Ascending aorta (tissue), 2 donors: Measurements from ENCODE around the gene NOTCH3. TPM values are rescaled to one million over a fixed set of nuclear protein-coding genes. Genes with fewer than 3 reads are reported as not detected.

Experiments
- DNase-seq, 2 donors: peaks; one replicate each; pipeline ENCODE4 v3.0.0-alpha.2; 2019; ENCODE audit warnings: low spot score in 2 of 2
- H3K27ac ChIP-seq, 2 donors: fragments of 200-600 bp; sonication (generic); one replicate each; pipeline ENCODE4 v1.5.1; 2016 to 2017; ENCODE audit warnings: mild to moderate bottlenecking in 1 of 2
- H3K27me3 ChIP-seq: fragments of 200-600 bp; sonication (generic); one replicate; pipeline ENCODE4 v1.5.1; 2017
- H3K36me3 ChIP-seq, 2 donors: fragments of 200-600 bp; sonication (generic); one replicate each; pipeline ENCODE4 v1.5.1; 2016
- H3K4me1 ChIP-seq, 2 donors: fragments of 200-600 bp; sonication (generic); one replicate each; pipeline ENCODE4 v1.5.1; 2016 to 2017; ENCODE audit warnings: mild to moderate bottlenecking in 1 of 2
- H3K4me3 ChIP-seq, 2 donors: fragments of 200-600 bp; sonication (generic); one replicate each; pipeline ENCODE4 v1.5.1; 2016 to 2017; ENCODE audit warnings: mild to moderate bottlenecking in 1 of 2
- H3K9me3 ChIP-seq, 2 donors: fragments of 200-600 bp; sonication (generic); one replicate each; pipeline ENCODE4 v1.5.1; 2016
- CTCF ChIP-seq, 3 experiments: fragments of 200-600 bp in 2 of 3; fragments of 450-650 bp in 1 of 3; sonication (generic) in 2 of 3; IDR thresholded peaks; one replicate each; pipeline ENCODE4 v1.5.1; 2016 to 2019; ENCODE audit warnings: antibody characterized with exemption in 3 of 3, mild to moderate bottlenecking in 1 of 3, moderate library complexity in 1 of 3
- intact Hi-C: fragments of 100-400 bp; cut with DNase I; formaldehyde crosslinking; loops from one replicate; pipeline ENCODE4 v1.15.1; 2023
- total RNA-seq: library from RNA; depleted of rRNA; stranded (reverse); fragments of >200 nt; gene quantifications from one replicate; pipeline ENCODE4 v1.1.0, GENCODE V29; 2016

Gene NOTCH3
- total RNA-seq, 1 donor from 2014 or later = 524 TPM

GRCh38 chr19:15112385-15112784 is 88.4 kb downstream of the NOTCH3 start:
- intact Hi-C loops = no loop called here
- Histone ChIP-seq H3K27ac (no peak overlapping the region), H3K27me3 (no peaks in the 10 kb centered on the region), H3K36me3 (peaks cover 58 to 79% of the 10 kb centered on the region in 2 donors), H3K4me3 (no peak overlapping the region), H3K9me3 (no peaks in the 10 kb centered on the region), H3K4me1 (peaks cover 4 to 8% of the 10 kb centered on the region in 2 donors)
- TF ChIP-seq CTCF (IDR thresholded peaks at IDR 0.05) = no peak
- DNase-seq = no peak

- no peak for DNase-seq
- no peak overlapping the region for H3K27ac ChIP-seq
- no peaks in the 10 kb centered on the region for H3K9me3 ChIP-seq
- TF ChIP-seq CTCF (IDR thresholded peaks at IDR 0.05) = no peak
- peaks cover 52 to 73% of the 10 kb centered on the region in 2 donors for H3K36me3 ChIP-seq
- no peak overlapping the region for H3K4me3 ChIP-seq
- peaks cover 4 to 8% of the 10 kb centered on the region in 2 donors for H3K4me1 ChIP-seq
- intact Hi-C loops = no loop called here
- no peaks in the 10 kb centered on the region for H3K27me3 ChIP-seq
These were observed 89.0 kb downstream of the NOTCH3 start for GRCh38 chr19:15111758-15112157.

GRCh38 chr19:15110418-15110815 is 90.4 kb downstream of the NOTCH3 start:
- Histone ChIP-seq H3K36me3 (peaks cover 47 to 60% of the 10 kb centered on the region in 2 donors), H3K4me1 (peaks cover 4 to 10% of the 10 kb centered on the region in 2 donors), H3K27ac (peak overlapping the region in 1 of 2 donors; percentile 21), H3K9me3 (no peaks in the 10 kb centered on the region), H3K4me3 (no peak overlapping the region), H3K27me3 (no peaks in the 10 kb centered on the region)
- TF ChIP-seq CTCF (IDR thresholded peaks at IDR 0.05) = no peak
- intact Hi-C loops = no loop called here
- DNase-seq = no peak

- no peaks in the 10 kb centered on the region for H3K9me3 ChIP-seq
- no peak for TF ChIP-seq CTCF (IDR thresholded peaks at IDR 0.05)
- H3K27ac ChIP-seq = no peak overlapping the region
- no peak for DNase-seq
- no peaks in the 10 kb centered on the region for H3K27me3 ChIP-seq
- H3K36me3 ChIP-seq = peaks cover 42 to 55% of the 10 kb centered on the region in 2 donors
- H3K4me1 ChIP-seq = peaks cover 4 to 10% of the 10 kb centered on the region in 2 donors
- H3K4me3 ChIP-seq = no peak overlapping the region
- intact Hi-C loops = loop anchor here (5.0 kb wide), 4 partner anchors 222 to 727 kb away; partner anchors contain the start of gene BRD4
These were observed 90.9 kb downstream of the NOTCH3 start for GRCh38 chr19:15109768-15110417.

Other genes with a start within 250 kb of the NOTCH3 start
- gene SLC1A6, start 221.1 kb downstream of the NOTCH3 start, total RNA-seq = not detected
- gene CASP14, start 151.5 kb downstream of the NOTCH3 start, total RNA-seq = not detected
- gene OR1I1, start 118.8 kb downstream of the NOTCH3 start, total RNA-seq = not detected
- gene SYDE1, start 93.6 kb downstream of the NOTCH3 start, total RNA-seq = 104 TPM
- gene EPHX3, start 31.5 kb upstream of the NOTCH3 start, total RNA-seq = not detected
- gene BRD4, start 131.5 kb upstream of the NOTCH3 start, total RNA-seq = 55.3 TPM
- gene AKAP8, start 178.8 kb upstream of the NOTCH3 start, total RNA-seq = 17.0 TPM
- 143 TPM for gene AKAP8L, start 218.0 kb upstream of the NOTCH3 start, total RNA-seq
- 90.4 TPM for gene WIZ, start 249.0 kb upstream of the NOTCH3 start, total RNA-seq